GM23338 (cell line): ENCODE data around the gene RABGAP1L. TPM values are rescaled to one million over a fixed set of nuclear protein-coding genes. Genes with fewer than 3 reads are reported as not detected.

Experiments used
- ATAC-seq: fragments of 200-7000 bp; cut with Tn5 transposase; 3 replicates; pipeline ENCODE4 v1.9.1; 2020
- DNase-seq: peaks from one replicate; pipeline ENCODE4 v3.0.0-alpha.2; 2015; ENCODE audit warnings: low spot score
- H2AFZ ChIP-seq: fragments of 200-600 bp; sonication (generic); 2 replicates; pipeline ENCODE4 v1.8.0; 2016; ENCODE audit warnings: antibody characterized with exemption, mild to moderate bottlenecking, moderate library complexity
- H3F3A ChIP-seq: fragments of 200-600 bp; sonication (generic); replicated peaks from 2 replicates; pipeline ENCODE4 v1.8.0; 2017; ENCODE audit warnings: antibody characterized with exemption, mixed run types, low read depth
- H3K27ac ChIP-seq: fragments of 200-600 bp; sonication (generic); 2 replicates; pipeline ENCODE4 v1.6.1; 2016; ENCODE audit warnings: low read depth
- H3K27me3 ChIP-seq: fragments of 200-600 bp; sonication (generic); 2 replicates; pipeline ENCODE4 v1.8.0; 2016; ENCODE audit warnings: mild to moderate bottlenecking, mixed run types, moderate library complexity; ENCODE audit not compliant: insufficient read depth
- H3K36me3 ChIP-seq: fragments of 200-600 bp; sonication (generic); 2 replicates; pipeline ENCODE4 v1.8.0; 2016; ENCODE audit warnings: mild to moderate bottlenecking; ENCODE audit not compliant: insufficient read depth
- H3K4me1 ChIP-seq: fragments of 200-600 bp; sonication (generic); 2 replicates; pipeline ENCODE4 v1.8.0; 2016; ENCODE audit warnings: mild to moderate bottlenecking, moderate library complexity; ENCODE audit not compliant: insufficient read depth
- H3K4me2 ChIP-seq: fragments of 200-600 bp; sonication (generic); 2 replicates; pipeline ENCODE4 v1.7.1; 2017; ENCODE audit warnings: mixed run types
- H3K4me3 ChIP-seq: fragments of 200-600 bp; sonication (generic); 2 replicates; pipeline ENCODE4 v1.6.1; 2016; ENCODE audit warnings: mixed run types
- H3K79me2 ChIP-seq: fragments of 200-600 bp; sonication (generic); replicated peaks from 2 replicates; pipeline ENCODE4 v1.8.0; 2017; ENCODE audit warnings: mild to moderate bottlenecking; ENCODE audit not compliant: insufficient read depth
- H3K9me2 ChIP-seq: fragments of 200-600 bp; sonication (generic); 2 replicates; pipeline ENCODE4 v1.8.0; 2017; ENCODE audit not compliant: insufficient read depth
- H4K20me1 ChIP-seq: fragments of 200-600 bp; sonication (generic); replicated peaks from 2 replicates; pipeline ENCODE4 v1.8.0; 2017; ENCODE audit warnings: mild to moderate bottlenecking; ENCODE audit not compliant: insufficient read depth
- H3K27ac Mint-ChIP-seq: 2 replicates; pipeline ENCODE4 v1.8.0; 2020; ENCODE audit warnings: inconsistent platforms, mild to moderate bottlenecking, moderate library complexity, mixed read lengths
- H3K27me3 Mint-ChIP-seq: 3 replicates; pipeline ENCODE4 v1.8.0; 2022; ENCODE audit warnings: low read depth, mild to moderate bottlenecking, moderate library complexity, mixed read lengths, inconsistent platforms; ENCODE audit not compliant: insufficient read depth, poor library complexity
- H3K36me3 Mint-ChIP-seq: 3 replicates; pipeline ENCODE4 v1.8.0; 2021; ENCODE audit warnings: low read depth, mild to moderate bottlenecking, inconsistent platforms, moderate library complexity, mixed read lengths
- H3K4me1 Mint-ChIP-seq: 3 replicates; pipeline ENCODE4 v1.8.0; 2020; ENCODE audit warnings: mild to moderate bottlenecking, inconsistent platforms, mixed read lengths
- H3K4me3 Mint-ChIP-seq: 3 replicates; pipeline ENCODE4 v1.8.0; 2021; ENCODE audit warnings: moderate library complexity, mild to moderate bottlenecking, inconsistent platforms, mixed read lengths
- H3K9me3 Mint-ChIP-seq: 3 replicates; pipeline ENCODE4 v1.8.0; 2020; ENCODE audit warnings: moderate library complexity, mild to moderate bottlenecking, inconsistent platforms, mixed read lengths
- CREB1 ChIP-seq: fragments of 250-450 bp; sonication (Bioruptor Pico); IDR thresholded peaks from 2 replicates; pipeline ENCODE4 v1.5.0; 2020; ENCODE audit warnings: low read depth, mild to moderate bottlenecking, moderate library complexity
- EZH2phosphoT487 ChIP-seq: fragments of 200-600 bp; sonication (generic); IDR thresholded peaks from one replicate; pipeline ENCODE4 v1.8.1; 2018; ENCODE audit warnings: antibody characterized with exemption; ENCODE audit not compliant: unreplicated experiment
- JUNB ChIP-seq: IDR thresholded peaks from one replicate; pipeline ENCODE4 v1.6.1; 2016; ENCODE audit warnings: antibody characterized with exemption; ENCODE audit not compliant: unreplicated experiment
- NANOG ChIP-seq: IDR thresholded peaks from 2 replicates; pipeline ENCODE4 v1.6.1; 2016; ENCODE audit warnings: antibody characterized with exemption, borderline replicate concordance
- POLR2AphosphoS5 ChIP-seq: IDR thresholded peaks from 2 replicates; pipeline ENCODE4 v1.6.1; 2016; ENCODE audit warnings: antibody characterized with exemption, low read depth
- STAT1 ChIP-seq: IDR thresholded peaks from one replicate; pipeline ENCODE4 v1.6.1; 2016; ENCODE audit warnings: antibody characterized with exemption; ENCODE audit not compliant: unreplicated experiment
- ZNF114 ChIP-seq: fragments of 250-450 bp; sonication (Bioruptor Pico); IDR thresholded peaks from 2 replicates; pipeline ENCODE4 v1.5.0; 2020; ENCODE audit warnings: mild to moderate bottlenecking, moderate library complexity
- ZNF331 ChIP-seq: fragments of 250-450 bp; sonication (Bioruptor Pico); IDR thresholded peaks from 2 replicates; pipeline ENCODE4 v1.5.0; 2020; ENCODE audit warnings: low read depth, mild to moderate bottlenecking, moderate library complexity
- ZNF462 ChIP-seq: fragments of 250-450 bp; sonication (Bioruptor Pico); IDR thresholded peaks from 2 replicates; pipeline ENCODE4 v1.5.0; 2020; ENCODE audit warnings: mild to moderate bottlenecking, moderate library complexity
- polyA plus RNA-seq: library from polyadenylated mRNA; unstranded; fragments of >200 nt; fragmentation: Nextera tagmentation; extraction: Ambion mirVana; gene quantifications from 2 replicates; pipeline ENCODE4 v1.2.1, GENCODE V29; 2016
- total RNA-seq: library from RNA; depleted of rRNA; stranded (reverse); fragments of >200 nt; shearing (Covaris generic); gene quantifications from 2 replicates; pipeline ENCODE4 v1.2.3, GENCODE V29; 2014
- TF ChIP-seq, protein P1 (sequence below), 2 experiments: fragments of 200-600 bp in 1 of 2; sonication (generic) in 1 of 2; conservative IDR thresholded peaks; 2 replicates each; pipeline versions ENCODE4 v1.5.1 to v1.6.1; 2016 to 2017; ENCODE audit warnings: antibody characterized with exemption in 2 of 2, low read depth in 2 of 2, mild to moderate bottlenecking in 2 of 2, moderate library complexity in 1 of 2
- TF ChIP-seq, protein P2 (sequence below): IDR thresholded peaks from one replicate; pipeline ENCODE4 v1.6.1; 2018; ENCODE audit warnings: antibody characterized with exemption; ENCODE audit not compliant: unreplicated experiment
- TF ChIP-seq, protein P3 (sequence below): IDR thresholded peaks from 2 replicates; pipeline ENCODE4 v1.6.1; 2016; ENCODE audit warnings: antibody characterized with exemption

RABGAP1L gene
- total and polyA plus RNA-seq, 2 experiments from 2014 or later, result 83.2 to 136 TPM

GRCh38 chr1:174308604-174309003, 149.3 kb downstream of the RABGAP1L start (continued):
- TF ChIP-seq NANOG (no peak), POLR2AphosphoS5 (no peak), STAT1 (no peak), ZNF114 (CRISPR knock-in tag) (no peak), ZNF331 (CRISPR knock-in tag) (no peak), EZH2phosphoT487 (no peak), CREB1 (no peak)
- TF ChIP-seq, protein P1, sequence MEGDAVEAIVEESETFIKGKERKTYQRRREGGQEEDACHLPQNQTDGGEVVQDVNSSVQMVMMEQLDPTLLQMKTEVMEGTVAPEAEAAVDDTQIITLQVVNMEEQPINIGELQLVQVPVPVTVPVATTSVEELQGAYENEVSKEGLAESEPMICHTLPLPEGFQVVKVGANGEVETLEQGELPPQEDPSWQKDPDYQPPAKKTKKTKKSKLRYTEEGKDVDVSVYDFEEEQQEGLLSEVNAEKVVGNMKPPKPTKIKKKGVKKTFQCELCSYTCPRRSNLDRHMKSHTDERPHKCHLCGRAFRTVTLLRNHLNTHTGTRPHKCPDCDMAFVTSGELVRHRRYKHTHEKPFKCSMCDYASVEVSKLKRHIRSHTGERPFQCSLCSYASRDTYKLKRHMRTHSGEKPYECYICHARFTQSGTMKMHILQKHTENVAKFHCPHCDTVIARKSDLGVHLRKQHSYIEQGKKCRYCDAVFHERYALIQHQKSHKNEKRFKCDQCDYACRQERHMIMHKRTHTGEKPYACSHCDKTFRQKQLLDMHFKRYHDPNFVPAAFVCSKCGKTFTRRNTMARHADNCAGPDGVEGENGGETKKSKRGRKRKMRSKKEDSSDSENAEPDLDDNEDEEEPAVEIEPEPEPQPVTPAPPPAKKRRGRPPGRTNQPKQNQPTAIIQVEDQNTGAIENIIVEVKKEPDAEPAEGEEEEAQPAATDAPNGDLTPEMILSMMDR (conservative IDR thresholded peaks at IDR 0.05; ENCODE audit: low read depth in 2 of 2), result no peak

DNA sequence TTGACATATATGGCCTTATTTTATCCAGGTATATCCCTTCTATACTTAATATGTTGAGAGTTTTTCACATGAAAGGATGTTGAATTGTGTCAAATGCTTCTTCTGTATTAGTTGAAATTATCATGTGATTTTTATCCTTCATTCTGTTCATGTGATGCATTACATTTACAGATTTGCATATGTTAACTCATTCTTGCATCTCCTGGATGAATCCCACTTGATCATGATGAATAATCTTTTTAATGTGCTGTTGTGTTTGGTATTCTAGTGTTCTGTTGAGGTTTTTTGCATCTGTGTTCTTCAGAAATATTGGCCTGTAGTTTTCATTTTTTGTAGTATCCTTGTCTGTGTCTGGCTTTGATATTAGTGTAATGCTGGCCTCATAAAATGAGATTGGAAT, 150.2 kb downstream of the RABGAP1L start:
- Histone ChIP-seq H2AFZ (no peak overlapping the region), H4K20me1 (no peaks in the 10 kb centered on the region), H3K36me3 (peaks cover under 1% of the 10 kb centered on the region; the same call in 1 of the 2 replicates), H3K4me1 (no peaks in the 10 kb centered on the region), H3F3A (no peaks in the 10 kb centered on the region), H3K9me2 (no peaks in the 10 kb centered on the region), H3K27ac (no peak overlapping the region), H3K27me3 (no peaks in the 10 kb centered on the region), H3K4me2 (no peak overlapping the region), H3K4me3 (no peak overlapping the region), H3K79me2 (no peaks in the 10 kb centered on the region)
- H3K27me3 Mint-ChIP-seq, result no peaks in the 10 kb centered on the region
- H3K4me1 Mint-ChIP-seq, result no peaks in the 10 kb centered on the region
- H3K9me3 Mint-ChIP-seq, result peaks cover 31% of the 10 kb centered on the region
- H3K36me3 Mint-ChIP-seq, result peaks cover 27% of the 10 kb centered on the region; the same call in 2 of the 3 replicates
- DNase-seq (no peak), ATAC-seq (no peak)
- H3K4me3 Mint-ChIP-seq, result no peak overlapping the region
- no peak overlapping the region for H3K27ac Mint-ChIP-seq
- TF ChIP-seq NANOG (no peak), POLR2AphosphoS5 (no peak), ZNF462 (CRISPR knock-in tag) (no peak), JUNB (no peak)
- TF ChIP-seq, protein P2, sequence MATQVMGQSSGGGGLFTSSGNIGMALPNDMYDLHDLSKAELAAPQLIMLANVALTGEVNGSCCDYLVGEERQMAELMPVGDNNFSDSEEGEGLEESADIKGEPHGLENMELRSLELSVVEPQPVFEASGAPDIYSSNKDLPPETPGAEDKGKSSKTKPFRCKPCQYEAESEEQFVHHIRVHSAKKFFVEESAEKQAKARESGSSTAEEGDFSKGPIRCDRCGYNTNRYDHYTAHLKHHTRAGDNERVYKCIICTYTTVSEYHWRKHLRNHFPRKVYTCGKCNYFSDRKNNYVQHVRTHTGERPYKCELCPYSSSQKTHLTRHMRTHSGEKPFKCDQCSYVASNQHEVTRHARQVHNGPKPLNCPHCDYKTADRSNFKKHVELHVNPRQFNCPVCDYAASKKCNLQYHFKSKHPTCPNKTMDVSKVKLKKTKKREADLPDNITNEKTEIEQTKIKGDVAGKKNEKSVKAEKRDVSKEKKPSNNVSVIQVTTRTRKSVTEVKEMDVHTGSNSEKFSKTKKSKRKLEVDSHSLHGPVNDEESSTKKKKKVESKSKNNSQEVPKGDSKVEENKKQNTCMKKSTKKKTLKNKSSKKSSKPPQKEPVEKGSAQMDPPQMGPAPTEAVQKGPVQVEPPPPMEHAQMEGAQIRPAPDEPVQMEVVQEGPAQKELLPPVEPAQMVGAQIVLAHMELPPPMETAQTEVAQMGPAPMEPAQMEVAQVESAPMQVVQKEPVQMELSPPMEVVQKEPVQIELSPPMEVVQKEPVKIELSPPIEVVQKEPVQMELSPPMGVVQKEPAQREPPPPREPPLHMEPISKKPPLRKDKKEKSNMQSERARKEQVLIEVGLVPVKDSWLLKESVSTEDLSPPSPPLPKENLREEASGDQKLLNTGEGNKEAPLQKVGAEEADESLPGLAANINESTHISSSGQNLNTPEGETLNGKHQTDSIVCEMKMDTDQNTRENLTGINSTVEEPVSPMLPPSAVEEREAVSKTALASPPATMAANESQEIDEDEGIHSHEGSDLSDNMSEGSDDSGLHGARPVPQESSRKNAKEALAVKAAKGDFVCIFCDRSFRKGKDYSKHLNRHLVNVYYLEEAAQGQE, result no peak
- TF ChIP-seq, protein P3, sequence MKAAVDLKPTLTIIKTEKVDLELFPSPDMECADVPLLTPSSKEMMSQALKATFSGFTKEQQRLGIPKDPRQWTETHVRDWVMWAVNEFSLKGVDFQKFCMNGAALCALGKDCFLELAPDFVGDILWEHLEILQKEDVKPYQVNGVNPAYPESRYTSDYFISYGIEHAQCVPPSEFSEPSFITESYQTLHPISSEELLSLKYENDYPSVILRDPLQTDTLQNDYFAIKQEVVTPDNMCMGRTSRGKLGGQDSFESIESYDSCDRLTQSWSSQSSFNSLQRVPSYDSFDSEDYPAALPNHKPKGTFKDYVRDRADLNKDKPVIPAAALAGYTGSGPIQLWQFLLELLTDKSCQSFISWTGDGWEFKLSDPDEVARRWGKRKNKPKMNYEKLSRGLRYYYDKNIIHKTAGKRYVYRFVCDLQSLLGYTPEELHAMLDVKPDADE, result no peak
